Activated naive CD4-positive, alpha-beta T cell treated with anti-CD3 and anti-CD28 coated beads, Interleukin-2, amount 10 ng/mL, durations not matched to agents 5 hours and 36 hours (primary cell): Measurements from ENCODE around the gene ADAMTS6. TPM values are rescaled to one million over a fixed set of nuclear protein-coding genes. Genes with fewer than 3 reads are reported as not detected.

Source experiments
- total RNA-seq, 2 experiments: library from RNA; stranded (reverse); gene quantifications; one replicate each; pipeline ENCODE4 v1.2.3, GENCODE V29; 2021

ADAMTS6 gene
- total RNA-seq, result 1 to 10 TPM; 2.2 TPM

GRCh38 chr5:65481635-65482295 is at the start of gene ADAMTS6:
Gene ADAMTS6 (minus strand): TSS chr5:65481920. CDS start chr5:65473673, 8,247 bp downstream.

Other genes with a start within 250 kb of the ADAMTS6 start
- 10 to 100 TPM; 72.9 to 81.0 TPM for gene CENPK, start 81.2 kb upstream of the ADAMTS6 start, total RNA-seq
- gene PPWD1, start 81.4 kb upstream of the ADAMTS6 start, total RNA-seq, result 10 to 100 TPM; 51.3 to 60.7 TPM
- gene TRIM23, start 142.4 kb upstream of the ADAMTS6 start, total RNA-seq, result 1 to 10 TPM; 8.7 to 9.0 TPM
- gene SHLD3, start 143.1 kb upstream of the ADAMTS6 start, total RNA-seq, result 1 to 10 TPM; 4.7 to 5.1 TPM
- gene TRAPPC13, start 143.1 kb upstream of the ADAMTS6 start, total RNA-seq, result 10 to 100 TPM; 20.5 to 21.3 TPM
- 10 to 100 TPM; 17.2 to 20.9 TPM for gene SGTB, start 240.2 kb upstream of the ADAMTS6 start, total RNA-seq
- gene NLN, start 240.3 kb upstream of the ADAMTS6 start, total RNA-seq, result 10 to 100 TPM; 10.4 to 10.9 TPM